HuH-7.5 (cell line): ENCODE data around the gene RNU5B-1.

Experiments used
- DNase-seq: peaks from one replicate; pipeline ENCODE4 v3.0.0; 2011; ENCODE audit warnings: low spot score

Gene RNU5B-1

GRCh38 chr15:65289261-65289854 lies 15.1 kb upstream of the RNU5B-1 start:
- DNase-seq, result no peak

GRCh38 chr15:65290228-65290627 lies 14.2 kb upstream of the RNU5B-1 start:
- DNase-seq, result no peak

- no peak for DNase-seq
Measured at GRCh38 chr15:65292938-65293518, 11.4 kb upstream of the RNU5B-1 start.

DNA sequence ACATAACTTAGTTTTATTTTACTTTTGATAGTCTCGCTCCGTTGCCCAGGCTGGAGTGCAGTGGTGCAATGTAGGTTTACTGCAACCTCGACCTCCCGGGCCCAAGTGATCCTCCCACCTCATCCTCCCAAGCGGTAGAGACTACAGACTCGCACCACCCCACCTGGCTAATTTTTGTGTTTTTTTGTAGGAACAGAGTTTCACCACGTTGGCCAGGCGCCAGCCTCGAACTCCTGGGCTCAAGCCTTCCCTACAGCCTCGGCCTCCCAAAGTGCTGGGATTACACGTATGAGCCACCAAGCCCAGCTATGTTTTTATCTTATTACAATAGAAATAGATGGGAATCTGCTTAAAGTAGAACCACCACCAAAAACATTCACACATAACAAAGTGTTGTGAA lies 5.7 kb upstream of the RNU5B-1 start:
- DNase-seq, result no peak

- DNase-seq, result no peak
Measured at GRCh38 chr15:65300924-65301441, 3.5 kb upstream of the RNU5B-1 start.

- no peak for DNase-seq
Measured at GRCh38 chr15:65302061-65302460, 2.4 kb upstream of the RNU5B-1 start.

DNA sequence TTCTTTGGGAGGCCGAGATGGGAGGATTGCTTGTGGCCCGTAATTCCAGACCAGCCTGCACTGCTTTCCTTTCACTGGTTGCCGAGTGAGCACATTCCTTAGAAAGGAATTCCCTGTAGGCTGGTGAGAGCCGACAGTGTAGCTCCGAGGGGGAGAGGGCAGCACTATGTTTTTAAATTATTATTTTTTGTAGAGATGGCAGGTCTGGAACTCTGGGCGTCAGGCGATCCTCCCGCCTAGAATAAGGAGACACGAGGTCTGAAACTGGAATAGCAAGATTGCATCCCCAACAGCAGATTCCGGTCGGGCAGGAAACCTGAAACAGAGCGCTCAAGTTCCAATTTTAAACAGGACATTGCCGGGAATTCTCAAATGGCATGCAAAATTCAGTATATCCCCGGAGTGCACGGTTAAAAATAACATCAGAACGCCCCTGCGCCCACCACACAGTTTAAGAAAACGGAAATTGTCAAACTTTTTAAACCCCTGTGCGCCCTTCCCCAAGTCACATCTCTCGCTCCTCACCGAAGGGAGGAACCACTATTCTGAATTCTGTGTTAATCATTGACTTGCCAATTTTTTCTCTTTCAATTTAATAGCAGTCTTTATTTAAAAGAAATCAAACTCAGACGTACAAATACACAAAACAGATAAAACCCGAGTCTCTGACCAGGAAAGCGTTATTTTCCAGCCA lies 643 bp upstream of the RNU5B-1 start:
- no peak for DNase-seq

- no peak for DNase-seq
Measured at GRCh38 chr15:65305150-65305758, 777 bp downstream of the RNU5B-1 start.

GRCh38 chr15:65305776-65306175 lies 1.3 kb downstream of the RNU5B-1 start:
- DNase-seq, result no peak

- no peak for DNase-seq
Measured at GRCh38 chr15:65306551-65306950, 2.1 kb downstream of the RNU5B-1 start.

DNA sequence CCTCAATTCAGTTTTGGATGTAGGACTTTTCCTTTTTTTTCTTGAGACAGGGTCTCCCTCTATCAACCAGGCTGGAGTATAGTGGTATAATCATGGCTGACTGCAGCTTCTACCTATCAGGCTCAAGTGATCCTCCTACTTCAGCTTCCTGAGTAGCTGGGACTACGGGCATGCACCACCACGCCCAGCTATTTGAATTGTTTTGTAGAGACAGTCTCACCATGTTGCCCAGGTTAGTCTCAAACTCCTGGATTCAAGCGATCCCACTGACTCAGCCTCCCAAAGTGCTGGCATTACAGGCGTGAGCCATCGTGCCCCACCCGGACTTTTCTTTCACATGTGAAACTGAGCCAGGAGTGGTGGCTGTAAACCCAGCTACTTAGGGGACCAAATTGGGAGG lies 3.5 kb downstream of the RNU5B-1 start:
- no peak for DNase-seq

DNA sequence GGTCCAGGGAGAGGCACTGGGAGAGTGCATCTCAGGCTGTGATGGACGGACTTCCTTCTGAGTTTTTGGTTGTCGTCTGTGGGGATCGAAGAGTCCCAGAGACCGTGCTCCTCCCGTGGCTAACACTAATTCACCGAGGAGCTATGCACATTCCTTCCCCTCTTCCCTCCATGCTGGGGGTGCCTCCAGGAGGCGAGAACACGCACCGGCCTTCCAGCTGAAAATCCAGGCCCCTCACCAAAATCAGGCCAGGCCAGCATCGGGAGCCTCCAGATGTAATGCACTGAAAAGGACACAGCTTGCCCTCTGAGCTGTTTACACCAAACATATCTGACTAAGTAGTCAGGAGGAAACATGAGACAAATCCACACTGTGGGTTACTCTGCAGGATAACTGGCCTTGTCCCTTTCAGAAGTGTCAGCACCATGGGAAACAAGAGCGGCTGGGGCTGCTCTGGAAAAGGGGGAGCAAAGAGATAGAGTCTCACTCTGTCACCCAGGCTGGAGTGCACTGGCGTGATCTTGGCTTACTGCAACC lies 5.5 kb downstream of the RNU5B-1 start:
- no peak for DNase-seq

GRCh38 chr15:65310431-65311137 lies 6.1 kb downstream of the RNU5B-1 start:
- DNase-seq, result no peak

DNA sequence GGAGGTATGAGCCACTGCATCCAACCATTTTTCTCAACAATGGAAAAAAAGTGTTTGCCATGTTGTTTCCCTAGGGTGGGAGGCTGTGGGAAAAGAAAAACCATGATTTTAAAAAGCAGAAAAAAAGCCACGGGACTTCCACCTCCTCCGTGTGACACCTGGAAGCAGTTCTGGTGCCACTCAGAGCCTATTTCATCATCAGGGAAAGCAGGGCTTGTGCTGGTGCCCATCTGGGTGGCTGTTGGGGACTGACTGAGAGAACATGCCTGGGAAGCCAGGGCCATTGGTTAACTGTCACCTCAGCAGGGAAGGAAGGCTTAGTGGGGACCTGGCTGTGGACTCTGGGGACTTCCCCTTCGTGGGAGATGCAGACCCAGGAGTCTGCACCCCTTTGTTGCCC lies 7.3 kb downstream of the RNU5B-1 start:
- DNase-seq, result no peak

DNA sequence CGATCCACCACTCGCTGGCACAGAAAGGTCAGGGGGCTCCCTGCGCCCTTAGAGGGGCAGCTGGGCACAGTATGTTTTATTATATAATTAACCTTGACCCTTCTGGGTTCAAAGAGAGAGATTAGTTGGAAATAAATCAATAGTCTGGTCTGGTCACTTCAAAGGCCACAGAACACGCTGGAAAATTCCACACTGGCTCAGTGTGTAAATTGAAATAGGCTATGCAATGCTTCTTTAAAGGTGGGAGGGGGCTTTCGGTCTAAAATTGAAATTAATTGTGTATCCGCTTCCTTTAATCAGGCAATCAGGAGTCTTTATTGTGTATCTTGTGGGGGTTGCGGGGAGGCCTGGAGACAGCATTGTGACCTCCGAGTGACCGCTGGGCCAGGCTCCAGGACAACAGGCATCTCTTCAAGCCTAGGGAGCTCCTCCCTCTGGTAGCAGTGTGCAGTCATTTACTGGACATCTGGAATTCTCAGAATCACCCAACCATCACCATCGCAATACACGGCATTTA lies 8.0 kb downstream of the RNU5B-1 start:
- DNase-seq, result peak; percentile 79

DNA sequence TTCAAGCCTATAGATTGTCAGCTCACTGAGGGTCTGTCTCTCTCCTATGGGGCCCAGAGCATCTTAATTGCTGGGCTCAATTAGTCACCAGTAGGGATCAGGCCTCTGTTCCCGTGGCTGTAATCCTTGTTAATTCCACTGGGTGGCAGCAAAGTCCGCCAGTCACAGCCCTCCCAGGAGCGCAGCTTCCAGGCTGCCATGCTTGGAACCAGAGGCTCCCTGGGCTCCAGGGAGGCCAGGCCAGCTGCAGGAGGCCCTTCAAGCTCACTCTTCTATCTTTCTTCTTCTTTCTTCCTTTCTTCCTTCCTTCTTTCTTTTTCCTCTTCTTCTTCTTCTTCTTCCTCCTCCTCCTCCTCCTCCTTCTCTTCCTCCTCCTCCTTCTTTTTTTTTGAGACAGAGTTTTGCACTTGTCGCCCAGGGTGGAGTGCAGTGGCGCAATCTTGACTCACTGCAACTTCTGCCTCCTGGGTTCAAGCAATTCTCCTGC lies 14.4 kb downstream of the RNU5B-1 start:
- peak; percentile 95 for DNase-seq

DNA sequence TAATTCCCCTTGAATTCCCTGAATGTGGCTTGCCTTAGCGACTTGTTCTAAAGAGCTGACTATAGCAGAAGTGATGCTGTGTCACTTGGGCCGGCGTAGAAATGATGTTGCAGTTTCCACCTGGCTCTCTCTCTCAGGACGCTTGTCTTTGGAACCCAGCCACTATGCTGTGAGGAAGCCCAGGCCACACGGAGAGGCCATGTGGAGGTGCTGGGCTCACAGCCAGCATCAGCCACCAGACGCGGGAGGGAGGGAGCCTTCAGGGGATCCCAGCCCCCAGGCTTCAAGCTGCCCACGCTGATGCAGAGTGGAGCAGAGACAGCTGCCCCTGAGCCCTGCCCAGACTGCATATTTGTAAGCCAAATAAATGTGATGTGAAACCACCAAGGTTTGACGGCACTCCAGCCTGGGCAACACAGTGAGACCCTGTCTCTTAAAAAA lies 18.6 kb downstream of the RNU5B-1 start:
- DNase-seq, result no peak

GRCh38 chr15:65326117-65326526 lies 21.6 kb downstream of the RNU5B-1 start:
- no peak for DNase-seq

- no peak for DNase-seq
Measured at GRCh38 chr15:65326818-65327217, 22.3 kb downstream of the RNU5B-1 start.

DNA sequence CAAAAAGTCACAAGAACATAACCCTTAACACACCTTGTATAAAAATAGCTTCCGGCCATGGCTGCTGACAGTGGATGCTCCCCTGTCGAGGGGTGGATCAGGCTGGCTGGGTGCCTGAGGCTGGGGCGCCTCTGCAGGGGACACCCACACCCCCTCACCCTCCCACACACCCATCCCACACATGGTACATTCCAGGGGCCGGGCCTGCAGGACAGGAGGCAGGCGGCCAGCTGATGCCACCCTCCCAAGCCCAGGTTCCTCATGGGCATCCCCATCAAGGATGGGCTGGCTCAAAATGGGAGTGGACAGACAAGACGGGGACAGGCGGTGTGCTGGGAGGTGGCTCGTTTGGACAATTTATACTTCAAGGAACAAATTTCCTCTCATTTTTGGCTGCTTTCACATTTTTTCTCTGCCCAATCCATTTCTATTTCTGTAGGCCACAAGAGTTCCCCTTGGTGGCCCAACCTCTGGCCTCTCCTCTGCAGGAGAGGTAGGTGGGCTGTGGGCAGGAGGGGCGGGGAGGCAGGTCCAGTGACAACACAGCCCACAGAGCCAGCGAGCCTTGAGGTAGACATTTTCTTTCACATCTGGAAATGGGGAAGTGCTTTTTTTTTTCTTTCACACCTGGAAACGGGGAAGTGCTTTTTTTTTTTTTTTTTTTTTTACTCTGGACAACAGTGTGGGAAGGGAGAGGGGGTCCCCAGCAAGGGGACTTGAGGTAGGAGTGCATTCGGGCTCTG lies 23.3 kb downstream of the RNU5B-1 start:
- DNase-seq, result no peak
